ENCODE results near the gene WDR27. TPM values are rescaled to one million over a fixed set of nuclear protein-coding genes. Genes with fewer than 3 reads are reported as not detected.

WDR27 gene
- total and polyA plus RNA-seq, 12 donors: 3.2 to 12.0 (median 6.6) TPM

DNA sequence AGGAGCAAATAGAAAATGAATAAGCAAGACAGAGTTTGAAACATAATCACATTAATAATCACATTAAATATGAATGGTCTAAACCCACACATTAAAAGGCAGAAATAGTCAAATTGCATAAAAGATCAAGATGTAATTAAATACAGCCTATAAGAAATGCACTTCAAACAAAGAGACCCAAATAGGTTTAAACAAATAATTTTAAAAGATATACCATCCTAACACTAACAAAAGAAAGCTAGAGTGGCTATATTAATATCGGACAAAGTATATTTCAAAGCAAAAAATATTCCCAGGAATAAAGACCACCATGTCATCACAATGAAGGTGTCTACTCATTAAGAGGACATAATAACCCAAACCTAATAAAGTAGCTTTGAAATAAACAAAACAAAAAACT lies 140.2 kb downstream of the WDR27 start:
- Histone ChIP-seq H3K4me3 (no peak overlapping the region), H3K36me3 (peaks cover 0 to 11% (median 0%) of the 10 kb centered on the region in 9 donors), H3K9me3 (peaks cover 0 to 20% (median 0%) of the 10 kb centered on the region in 11 donors), H3K4me1 (no peaks in the 10 kb centered on the region), H3K27ac (no peak overlapping the region), H3K27me3 (no peaks in the 10 kb centered on the region)
- 100% methylated on average over 1 of the region's 1 CpG for WGBS, 2 donors
- intact Hi-C loops (cut with DNase I): no loop called here
- DNase-seq: no peak
- TF ChIP-seq, protein P1, sequence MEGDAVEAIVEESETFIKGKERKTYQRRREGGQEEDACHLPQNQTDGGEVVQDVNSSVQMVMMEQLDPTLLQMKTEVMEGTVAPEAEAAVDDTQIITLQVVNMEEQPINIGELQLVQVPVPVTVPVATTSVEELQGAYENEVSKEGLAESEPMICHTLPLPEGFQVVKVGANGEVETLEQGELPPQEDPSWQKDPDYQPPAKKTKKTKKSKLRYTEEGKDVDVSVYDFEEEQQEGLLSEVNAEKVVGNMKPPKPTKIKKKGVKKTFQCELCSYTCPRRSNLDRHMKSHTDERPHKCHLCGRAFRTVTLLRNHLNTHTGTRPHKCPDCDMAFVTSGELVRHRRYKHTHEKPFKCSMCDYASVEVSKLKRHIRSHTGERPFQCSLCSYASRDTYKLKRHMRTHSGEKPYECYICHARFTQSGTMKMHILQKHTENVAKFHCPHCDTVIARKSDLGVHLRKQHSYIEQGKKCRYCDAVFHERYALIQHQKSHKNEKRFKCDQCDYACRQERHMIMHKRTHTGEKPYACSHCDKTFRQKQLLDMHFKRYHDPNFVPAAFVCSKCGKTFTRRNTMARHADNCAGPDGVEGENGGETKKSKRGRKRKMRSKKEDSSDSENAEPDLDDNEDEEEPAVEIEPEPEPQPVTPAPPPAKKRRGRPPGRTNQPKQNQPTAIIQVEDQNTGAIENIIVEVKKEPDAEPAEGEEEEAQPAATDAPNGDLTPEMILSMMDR (IDR thresholded peaks at IDR 0.05): no peak
- no peak for ATAC-seq

DNA sequence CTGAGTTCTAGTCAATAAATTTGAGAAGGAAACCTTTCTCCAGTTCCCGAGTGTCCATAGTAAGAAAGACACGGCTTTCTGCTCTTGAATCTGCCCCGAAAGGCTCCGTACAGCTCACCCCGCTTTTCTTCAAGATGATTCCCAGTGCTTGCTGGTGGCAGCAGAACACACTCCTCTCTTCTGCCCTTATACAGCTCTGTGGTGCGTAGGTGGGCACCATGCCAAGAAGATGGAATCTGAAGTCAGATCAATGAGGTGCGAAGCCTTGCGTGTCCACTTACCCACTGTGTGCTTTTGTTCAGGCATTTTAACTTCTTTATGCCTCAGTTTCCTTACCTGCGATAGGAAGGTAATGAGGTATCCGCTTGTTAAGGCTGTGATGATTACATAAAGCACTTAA lies 142.2 kb downstream of the WDR27 start:
- DNase-seq (no peak), ATAC-seq (no peak)
- TF ChIP-seq, protein P1 (IDR thresholded peaks at IDR 0.05): no peak
- H3K27ac ChIP-seq: no peak overlapping the region
- no peak overlapping the region for H3K4me3 ChIP-seq
- WGBS, 2 donors: 87 to 90% methylated on average over 10 of the region's 10 CpGs
- H3K9me3 ChIP-seq: peaks cover 0 to 20% (median 0%) of the 10 kb centered on the region in 11 donors
- intact Hi-C loops (cut with DNase I): no loop called here
- peaks cover 0 to 11% (median 0%) of the 10 kb centered on the region in 9 donors for H3K36me3 ChIP-seq
- H3K27me3 ChIP-seq: no peaks in the 10 kb centered on the region
- H3K4me1 ChIP-seq: no peaks in the 10 kb centered on the region

DNA sequence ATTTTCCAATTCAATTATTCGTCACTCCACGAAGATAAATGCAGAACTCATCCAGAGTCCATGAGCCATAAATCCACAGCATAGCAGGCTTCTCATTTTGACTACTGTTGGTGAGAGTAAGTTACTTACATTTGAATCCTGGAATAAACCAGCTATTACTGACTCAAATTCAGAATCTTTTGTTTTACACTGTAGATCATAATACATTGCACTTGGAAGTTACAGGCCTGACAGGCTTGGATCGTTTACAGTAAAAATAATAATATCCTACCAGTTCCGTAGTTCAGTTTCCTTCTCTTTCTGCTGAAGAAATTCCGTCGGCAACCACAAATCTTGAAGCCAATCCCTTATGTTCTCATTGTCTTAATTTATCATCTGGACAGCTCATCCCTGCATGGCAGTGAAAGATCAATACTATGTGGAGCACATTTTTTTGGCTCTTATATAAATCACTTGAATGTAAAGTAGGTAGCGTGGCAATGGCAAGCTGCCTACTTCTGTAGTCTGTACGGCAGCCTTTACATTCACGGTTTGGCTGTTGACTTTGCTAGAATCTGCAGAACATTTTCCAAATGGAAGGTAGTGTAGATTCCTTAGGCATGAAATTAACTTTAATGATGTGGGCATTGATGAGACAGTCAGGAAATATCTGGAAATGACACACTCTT lies 142.9 kb downstream of the WDR27 start:
- Histone ChIP-seq H3K4me1 (no peaks in the 10 kb centered on the region), H3K27me3 (no peaks in the 10 kb centered on the region), H3K9me3 (peaks cover 0 to 20% (median 0%) of the 10 kb centered on the region in 11 donors), H3K4me3 (no peak overlapping the region), H3K27ac (no peak overlapping the region), H3K36me3 (peaks cover 0 to 11% (median 0%) of the 10 kb centered on the region in 9 donors)
- DNase-seq (no peak), ATAC-seq (no peak)
- WGBS, 2 donors: 92 to 93% methylated on average over 9 of the region's 9 CpGs
- intact Hi-C loops (cut with DNase I): no loop called here
- TF ChIP-seq, protein P1 (IDR thresholded peaks at IDR 0.05): no peak

DNA sequence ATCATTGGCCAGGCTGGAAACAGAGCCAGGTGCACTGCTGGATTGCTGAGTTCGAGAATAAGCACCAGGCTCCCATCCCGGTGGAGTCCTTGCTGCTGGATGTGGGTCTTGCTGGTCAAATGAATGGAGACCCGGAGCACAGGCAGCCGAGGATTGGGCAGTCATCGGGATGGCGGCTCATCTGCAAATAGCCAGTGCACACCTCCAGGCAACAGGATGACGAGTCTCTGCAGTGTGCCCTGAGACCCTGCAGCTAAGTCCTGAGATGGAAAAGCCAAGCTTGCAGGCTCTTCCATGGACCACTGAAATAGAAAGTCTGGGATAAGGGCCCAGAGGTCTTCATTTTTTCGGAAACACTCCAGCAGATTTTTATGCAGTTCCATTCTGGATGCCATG lies 143.5 kb downstream of the WDR27 start:
- intact Hi-C loops (cut with DNase I): no loop called here
- no peaks in the 10 kb centered on the region for H3K4me1 ChIP-seq
- no peak for DNase-seq
- ATAC-seq: no peak
- H3K36me3 ChIP-seq: peaks cover 0 to 11% (median 0%) of the 10 kb centered on the region in 9 donors
- no peak overlapping the region for H3K4me3 ChIP-seq
- WGBS, 2 donors: 97 to 98% methylated on average over 8 of the region's 8 CpGs
- no peaks in the 10 kb centered on the region for H3K27me3 ChIP-seq
- peaks cover 0 to 20% (median 0%) of the 10 kb centered on the region in 11 donors for H3K9me3 ChIP-seq
- no peak overlapping the region for H3K27ac ChIP-seq
- TF ChIP-seq, protein P1 (IDR thresholded peaks at IDR 0.05): no peak

Data from heart right ventricle (tissue), 16 donors.